AG10803 (cell line): ENCODE results near the gene STMN1.

Experiments used
- DNase-seq: peaks from one replicate; pipeline ENCODE4 v3.0.0; 2010; ENCODE audit warnings: low read depth
- H3K4me3 ChIP-seq: 2 replicates; pipeline ENCODE4 v1.5.1; 2011; ENCODE audit warnings: mild to moderate bottlenecking, low read length, control low read depth
- CTCF ChIP-seq: conservative IDR thresholded peaks from 2 replicates; pipeline ENCODE4 v1.5.1; 2011; ENCODE audit warnings: mild to moderate bottlenecking, low read length, control low read depth, inconsistent platforms

STMN1 gene

GRCh38 chr1:25909040-25909439, 2.8 kb upstream of the STMN1 start:
- H3K4me3 ChIP-seq = no peak overlapping the region
- no peak for DNase-seq
- no peak for TF ChIP-seq CTCF

GRCh38 chr1:25908161-25908560, 1.9 kb upstream of the STMN1 start:
- TF ChIP-seq CTCF = no peak
- no peak for DNase-seq
- H3K4me3 ChIP-seq = no peak overlapping the region

- DNase-seq = no peak
- H3K4me3 ChIP-seq = no peak overlapping the region
- no peak for TF ChIP-seq CTCF
Observed at GRCh38 chr1:25907601-25908000, 1.4 kb upstream of the STMN1 start.

GRCh38 chr1:25906644-25907300, 553 bp upstream of the STMN1 start:
- no peak for TF ChIP-seq CTCF
- peak overlapping the region; percentile 63 for H3K4me3 ChIP-seq
- no peak for DNase-seq

GRCh38 chr1:25904943-25905679, 1.1 kb downstream of the STMN1 start:
- peak overlapping the region; percentile 63 for H3K4me3 ChIP-seq
- DNase-seq = peak; percentile 82
- peak; percentile 34 for TF ChIP-seq CTCF

GRCh38 chr1:25903986-25904385, 2.2 kb downstream of the STMN1 start:
- no peak for DNase-seq
- TF ChIP-seq CTCF = no peak
- peak overlapping the region; percentile 63 for H3K4me3 ChIP-seq

- TF ChIP-seq CTCF = no peak
- peak; percentile 15 for DNase-seq
- no peak overlapping the region for H3K4me3 ChIP-seq
Observed at GRCh38 chr1:25902462-25902861, 3.8 kb downstream of the STMN1 start.
